GM12801 (cell line): ENCODE data around the gene LIFR.

Source experiments
- CTCF ChIP-seq: IDR thresholded peaks from one replicate; pipeline ENCODE4 v1.5.1; 2011; ENCODE audit warnings: control low read depth; ENCODE audit not compliant: insufficient read length; ENCODE audit errors: extremely low read depth

The LIFR gene

GRCh38 chr5:38527475-38527874 is 29.0 kb downstream of the LIFR start:
- TF ChIP-seq CTCF: no peak

DNA sequence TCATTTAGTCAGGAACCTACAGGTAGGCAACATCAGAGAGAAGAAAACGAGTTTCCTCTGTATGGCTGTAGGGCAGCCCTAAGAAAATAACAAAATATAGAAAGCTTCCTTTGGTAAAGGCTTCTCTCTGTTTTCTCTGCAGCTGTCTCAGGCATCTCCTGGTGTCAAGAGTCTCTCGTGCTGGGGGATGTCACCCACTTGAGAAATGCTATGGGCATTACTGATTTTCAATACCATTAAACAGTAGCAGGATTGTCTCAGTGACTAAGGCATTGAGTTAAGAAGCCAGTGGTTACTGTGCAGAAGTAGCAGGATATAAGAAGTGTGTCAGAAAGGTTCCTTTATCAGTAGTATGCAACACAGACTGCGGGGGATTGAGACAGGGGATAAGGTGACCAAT is 32.4 kb downstream of the LIFR start:
- no peak for TF ChIP-seq CTCF

DNA sequence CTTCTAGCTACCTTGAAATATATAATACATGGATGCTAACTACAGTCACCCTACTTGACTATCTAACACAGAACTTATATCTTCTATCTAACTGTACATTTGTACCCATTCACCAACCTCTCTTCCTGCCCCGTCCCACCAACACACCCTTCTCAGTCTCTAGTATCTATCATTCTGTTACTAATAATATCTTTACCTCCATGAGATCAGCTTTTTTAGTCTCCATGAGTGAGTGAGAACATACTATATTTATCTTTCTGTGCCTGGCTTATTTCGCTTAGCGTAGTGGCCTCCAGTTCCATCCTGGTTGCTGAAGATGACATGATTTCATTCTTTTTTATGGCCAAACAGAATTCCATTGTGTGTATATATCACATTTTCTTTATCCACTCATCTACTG is 37.0 kb downstream of the LIFR start:
- no peak for TF ChIP-seq CTCF

DNA sequence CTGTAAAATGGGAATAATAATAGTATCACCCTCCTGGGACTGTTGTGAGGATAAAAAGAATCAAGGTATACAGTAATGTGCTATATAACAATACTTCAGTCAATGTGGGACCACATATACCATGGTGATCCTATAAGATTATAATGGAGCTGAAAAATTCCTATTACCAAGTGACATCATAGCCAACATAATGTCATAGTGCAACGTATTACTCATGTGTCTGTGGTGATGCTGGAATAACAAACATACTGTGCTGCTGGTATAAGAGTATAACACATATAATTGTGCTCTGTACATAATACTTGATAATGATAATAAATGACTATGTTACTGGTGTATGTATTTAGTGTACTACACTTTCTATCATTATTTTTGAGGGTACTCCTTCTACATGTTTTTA is 38.1 kb downstream of the LIFR start:
- no peak for TF ChIP-seq CTCF

GRCh38 chr5:38515646-38516045 is 40.8 kb downstream of the LIFR start:
- no peak for TF ChIP-seq CTCF

GRCh38 chr5:38515092-38515491 is 41.4 kb downstream of the LIFR start:
- no peak for TF ChIP-seq CTCF

- TF ChIP-seq CTCF: no peak
Observed at GRCh38 chr5:38509185-38509584, 47.3 kb downstream of the LIFR start.

GRCh38 chr5:38506302-38506701 is 50.1 kb downstream of the LIFR start:
- no peak for TF ChIP-seq CTCF
